Lung (tissue), 12 donors: ENCODE measurements around the gene RTN4IP1. TPM values are rescaled to one million over a fixed set of nuclear protein-coding genes. Genes with fewer than 3 reads are reported as not detected.

Source experiments
- ATAC-seq: fragments of 200-7000 bp; cut with Tn5 transposase; one replicate; pipeline ENCODE4 v1.9.1; 2020; ENCODE audit warnings: moderate number of reproducible peaks; ENCODE audit not compliant: insufficient read depth, low FRiP score
- DNase-seq, 3 donors: peaks; one replicate each; pipeline ENCODE4 v3.0.0-alpha.2; 2013 to 2017
- H3K27ac ChIP-seq, 2 donors: one replicate each; pipeline ENCODE4 v1.5.1; 2013; ENCODE audit warnings: mild to moderate bottlenecking in 2 of 2, moderate library complexity in 2 of 2, control low read depth in 1 of 2, inconsistent platforms in 1 of 2, low read depth in 1 of 2, low read length in 1 of 2
- H3K27me3 ChIP-seq, 3 donors: one replicate each; pipeline ENCODE4 v1.5.1; 2013; ENCODE audit warnings: low read length in 2 of 3; ENCODE audit not compliant: control insufficient read depth in 3 of 3, insufficient read depth in 3 of 3
- H3K36me3 ChIP-seq, 4 donors: one replicate each; pipeline ENCODE4 v1.5.1; 2013; ENCODE audit warnings: low read length in 4 of 4, mild to moderate bottlenecking in 1 of 4, moderate library complexity in 1 of 4; ENCODE audit not compliant: control insufficient read depth in 4 of 4, insufficient read depth in 4 of 4
- H3K4me1 ChIP-seq, 5 donors: one replicate each; pipeline ENCODE4 v1.5.1; 2013; ENCODE audit warnings: low read length in 5 of 5, mild to moderate bottlenecking in 2 of 5, moderate library complexity in 1 of 5; ENCODE audit not compliant: control insufficient read depth in 5 of 5, insufficient read depth in 5 of 5
- H3K4me3 ChIP-seq: one replicate; pipeline ENCODE4 v1.5.1; 2013; ENCODE audit warnings: mild to moderate bottlenecking, control low read depth, moderate library complexity
- H3K9ac ChIP-seq, 2 donors: one replicate each; pipeline ENCODE4 v1.5.1; 2013; ENCODE audit warnings: low read length in 2 of 2, control low read depth in 1 of 2; ENCODE audit not compliant: insufficient read depth in 1 of 2
- H3K9me3 ChIP-seq, 4 donors: one replicate each; pipeline ENCODE4 v1.5.1; 2013; ENCODE audit warnings: low read length in 3 of 4, mild to moderate bottlenecking in 1 of 4, moderate library complexity in 1 of 4; ENCODE audit not compliant: control insufficient read depth in 4 of 4, insufficient read depth in 3 of 4
- WGBS, 2 donors: extraction: QIAGEN DNeasy Blood & Tissue Kit; methylation state at CpG; one replicate each; pipeline ENCODE4 v1.1.7; 2013; 5-methylcytosine and 5-hydroxymethylcytosine counted together
- polyA plus RNA-seq, 2 donors: library from polyadenylated mRNA; stranded (reverse); fragments of 200-250 nt; gene quantifications; one replicate each; pipeline ENCODE4 v1.2.1, GENCODE V29; 2013
- total RNA-seq, 2 donors: library from RNA; depleted of rRNA in 1 of 2; stranded (reverse); fragments of >200 nt in 1 of 2; gene quantifications; one replicate each; pipeline ENCODE4 v1.2.1, GENCODE V29; 2014 to 2021
- TF ChIP-seq, protein P1 (sequence below): IDR thresholded peaks from 2 replicates; pipeline ENCODE4 v1.5.1; 2012; ENCODE audit warnings: mild to moderate bottlenecking; ENCODE audit errors: control extremely low read depth, extremely low read depth
- donor health status: control.
- donor health status: control.
- donor health status: Bipolar disorder and iron deficiency.
- donor health status: healthy.
- donor health status: DM: yes; HTN: yes; CAD: no.

Gene RTN4IP1
- total and polyA plus RNA-seq, 4 donors: 2.8 to 5.6 (median 4.6) TPM

- no peaks in the 10 kb centered on the region for H3K4me1 ChIP-seq
- no peak overlapping the region for H3K27ac ChIP-seq
- WGBS, 2 donors: 88 to 94% methylated on average over 3 of the region's 3 CpGs
- TF ChIP-seq, protein P1, sequence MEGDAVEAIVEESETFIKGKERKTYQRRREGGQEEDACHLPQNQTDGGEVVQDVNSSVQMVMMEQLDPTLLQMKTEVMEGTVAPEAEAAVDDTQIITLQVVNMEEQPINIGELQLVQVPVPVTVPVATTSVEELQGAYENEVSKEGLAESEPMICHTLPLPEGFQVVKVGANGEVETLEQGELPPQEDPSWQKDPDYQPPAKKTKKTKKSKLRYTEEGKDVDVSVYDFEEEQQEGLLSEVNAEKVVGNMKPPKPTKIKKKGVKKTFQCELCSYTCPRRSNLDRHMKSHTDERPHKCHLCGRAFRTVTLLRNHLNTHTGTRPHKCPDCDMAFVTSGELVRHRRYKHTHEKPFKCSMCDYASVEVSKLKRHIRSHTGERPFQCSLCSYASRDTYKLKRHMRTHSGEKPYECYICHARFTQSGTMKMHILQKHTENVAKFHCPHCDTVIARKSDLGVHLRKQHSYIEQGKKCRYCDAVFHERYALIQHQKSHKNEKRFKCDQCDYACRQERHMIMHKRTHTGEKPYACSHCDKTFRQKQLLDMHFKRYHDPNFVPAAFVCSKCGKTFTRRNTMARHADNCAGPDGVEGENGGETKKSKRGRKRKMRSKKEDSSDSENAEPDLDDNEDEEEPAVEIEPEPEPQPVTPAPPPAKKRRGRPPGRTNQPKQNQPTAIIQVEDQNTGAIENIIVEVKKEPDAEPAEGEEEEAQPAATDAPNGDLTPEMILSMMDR: no peak
- DNase-seq (no peak), ATAC-seq (no peak)
- H3K27me3 ChIP-seq: no peaks in the 10 kb centered on the region
- no peak overlapping the region for H3K9ac ChIP-seq
- no peak overlapping the region for H3K4me3 ChIP-seq
- peaks cover 0 to 3% (median 0%) of the 10 kb centered on the region in 4 donors for H3K9me3 ChIP-seq
- H3K36me3 ChIP-seq: peaks cover 0 to 7% (median 5%) of the 10 kb centered on the region in 4 donors
These were observed 8.2 kb downstream of the RTN4IP1 start for GRCh38 chr6:106620931-106621672.

- ATAC-seq (no peak), DNase-seq (no peak)
- Histone ChIP-seq H3K4me3 (no peak overlapping the region), H3K4me1 (no peaks in the 10 kb centered on the region), H3K9me3 (peaks cover 0 to 3% (median 0%) of the 10 kb centered on the region in 4 donors), H3K36me3 (peaks cover 0 to 7% (median 5%) of the 10 kb centered on the region in 4 donors), H3K27ac (no peak overlapping the region), H3K27me3 (no peaks in the 10 kb centered on the region), H3K9ac (no peak overlapping the region)
- TF ChIP-seq, protein P1: no peak
- WGBS, 2 donors: 54 to 60% methylated on average over 1 of the region's 1 CpG
These were observed 10.1 kb downstream of the RTN4IP1 start for GRCh38 chr6:106619223-106619622.

DNA sequence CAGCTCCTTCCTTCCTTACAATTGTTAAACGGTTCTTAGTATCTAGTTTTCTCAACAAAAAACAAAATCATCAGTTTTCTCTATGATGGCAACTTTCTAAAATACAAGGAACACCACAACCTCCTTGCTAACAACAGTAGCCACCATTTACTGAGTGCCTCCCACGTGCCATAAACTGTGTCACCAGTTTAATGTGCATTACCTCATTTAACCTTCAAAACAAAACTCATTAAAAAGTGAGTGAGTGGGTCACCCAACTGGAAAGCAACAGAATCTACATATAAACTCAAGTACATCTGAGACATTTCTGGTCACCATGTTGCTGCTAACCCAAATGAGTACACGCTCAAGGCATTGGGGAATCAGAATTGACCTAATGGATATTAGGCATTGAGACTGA, 11.0 kb downstream of the RTN4IP1 start:
- Histone ChIP-seq H3K36me3 (peaks cover 0 to 9% (median 5%) of the 10 kb centered on the region in 4 donors), H3K4me3 (no peak overlapping the region), H3K27me3 (no peaks in the 10 kb centered on the region), H3K4me1 (no peaks in the 10 kb centered on the region), H3K9ac (no peak overlapping the region), H3K9me3 (peaks cover 0 to 3% (median 0%) of the 10 kb centered on the region in 4 donors), H3K27ac (no peak overlapping the region)
- 73 to 79% methylated on average over 3 of the region's 3 CpGs for WGBS, 2 donors
- no peak for DNase-seq
- ATAC-seq: no peak
- TF ChIP-seq, protein P1: no peak

- TF ChIP-seq, protein P1: no peak
- no peak overlapping the region for H3K9ac ChIP-seq
- H3K4me1 ChIP-seq: no peaks in the 10 kb centered on the region
- ATAC-seq (no peak), DNase-seq (no peak)
- H3K36me3 ChIP-seq: peaks cover 0 to 9% (median 5%) of the 10 kb centered on the region in 4 donors
- WGBS, 2 donors: 86 to 94% methylated on average over 1 of the region's 1 CpG
- H3K27me3 ChIP-seq: no peaks in the 10 kb centered on the region
- peaks cover 0 to 1% (median 0%) of the 10 kb centered on the region in 4 donors for H3K9me3 ChIP-seq
- H3K4me3 ChIP-seq: no peak overlapping the region
- H3K27ac ChIP-seq: no peak overlapping the region
These were observed 11.4 kb downstream of the RTN4IP1 start for GRCh38 chr6:106617857-106618256.
